BLaER1 (cell line): ENCODE measurements around the gene BORCS5.
A peak's percentile ranks its signal among the peaks of the same experiment; 100 is the strongest.
"Not testable (repeated sequence)": the region's sequence is repeated elsewhere in the genome, so short reads cannot be mapped to it uniquely, and the experiment has no call there.

Experiments
- H3K27ac ChIP-seq: shearing (Covaris generic); formaldehyde crosslinking; 2 replicates; pipeline ENCODE4 v1.8.1; 2022
- H3K27me3 ChIP-seq: shearing (Covaris generic); formaldehyde crosslinking; 2 replicates; pipeline ENCODE4 v1.8.1; 2022
- H3K36me3 ChIP-seq: shearing (Covaris generic); formaldehyde crosslinking; 2 replicates; pipeline ENCODE4 v1.8.1; 2022
- H3K4me1 ChIP-seq: shearing (Covaris generic); formaldehyde crosslinking; 2 replicates; pipeline ENCODE4 v1.8.1; 2022
- H3K4me2 ChIP-seq: shearing (Covaris generic); formaldehyde crosslinking; 2 replicates; pipeline ENCODE4 v1.8.1; 2022
- H3K4me3 ChIP-seq: shearing (Covaris generic); formaldehyde crosslinking; 2 replicates; pipeline ENCODE4 v1.8.1; 2022
- H3K9ac ChIP-seq: shearing (Covaris generic); formaldehyde crosslinking; 2 replicates; pipeline ENCODE4 v1.8.1; 2022
- H3K9me3 ChIP-seq: shearing (Covaris generic); formaldehyde crosslinking; 2 replicates; pipeline ENCODE4 v1.8.1; 2022
- H4K20me1 ChIP-seq: shearing (Covaris generic); formaldehyde crosslinking; 2 replicates; pipeline ENCODE4 v1.8.1; 2022
- Cebpa-rat ChIP-seq: shearing (Covaris generic); IDR thresholded peaks from 2 replicates; pipeline ENCODE4 v1.8.1; 2022

The BORCS5 gene

GRCh38 chr12:12333407-12334366, 23.2 kb upstream of the BORCS5 start:
- H3K4me1 ChIP-seq: peaks cover 30% of the 10 kb centered on the region
- no peak overlapping the region for H3K4me3 ChIP-seq
- no peaks in the 10 kb centered on the region for H3K27me3 ChIP-seq
- no peaks in the 10 kb centered on the region for H3K36me3 ChIP-seq
- TF ChIP-seq Cebpa-rat: no peak
- no peaks in the 10 kb centered on the region for H4K20me1 ChIP-seq
- H3K9ac ChIP-seq: no peak overlapping the region
- no peaks in the 10 kb centered on the region for H3K9me3 ChIP-seq
- H3K27ac ChIP-seq: 0 out of 2 replicates have a peak overlapping the region, but pooled peaks have one; percentile 54
- H3K4me2 ChIP-seq: peak overlapping the region; percentile 60

DNA sequence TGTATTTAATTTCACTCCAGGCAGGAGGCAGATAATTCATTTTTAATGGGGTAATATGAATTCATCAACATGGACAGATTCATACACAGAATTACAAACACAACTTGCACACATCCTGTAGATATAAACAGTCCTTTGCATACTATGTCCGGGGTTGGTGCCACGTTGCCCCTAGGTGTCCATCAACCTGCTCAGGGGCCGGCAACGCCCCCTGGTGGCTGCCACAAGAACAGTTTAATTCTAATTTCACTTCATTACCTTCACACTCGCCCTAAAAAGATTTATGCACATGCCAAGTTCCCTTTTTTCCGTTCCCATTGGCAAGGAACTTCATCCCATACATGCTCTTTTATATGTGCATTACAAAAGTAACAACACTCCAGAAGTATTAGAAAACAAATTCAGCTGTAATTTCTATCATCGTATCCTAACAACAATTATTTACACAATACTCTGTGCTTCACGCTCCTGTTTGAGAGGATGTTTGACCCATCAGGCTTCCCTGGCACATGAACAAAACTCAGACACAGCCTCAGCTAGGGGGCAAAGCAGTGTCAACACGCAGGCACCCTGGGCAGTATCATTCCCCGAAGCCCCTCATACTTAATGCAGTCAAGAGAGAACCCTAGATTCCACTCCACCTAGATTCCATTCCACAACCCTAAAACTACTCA, 22.4 kb upstream of the BORCS5 start:
- Histone ChIP-seq H3K36me3 (no peaks in the 10 kb centered on the region), H3K4me2 (peak overlapping the region; percentile 60)
- no peak for TF ChIP-seq Cebpa-rat

DNA sequence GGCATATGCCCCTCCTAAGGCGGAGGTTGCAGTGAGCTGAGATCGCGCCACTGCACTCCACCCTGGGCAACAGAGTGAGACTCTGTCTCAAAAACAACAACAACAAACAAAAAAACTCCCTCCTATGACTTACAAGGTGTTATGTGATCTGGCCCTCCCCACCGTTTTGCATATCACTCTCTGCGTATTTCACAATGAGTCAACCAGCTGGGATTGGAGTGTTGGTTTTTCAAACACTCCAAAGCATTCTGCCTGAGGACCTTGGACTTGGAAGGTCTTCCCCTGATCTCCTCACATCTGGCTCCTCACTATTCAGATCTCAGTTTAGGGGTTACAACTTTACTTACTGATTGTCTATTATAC, 20.8 kb upstream of the BORCS5 start:
- Histone ChIP-seq H3K4me1 (peaks cover 30% of the 10 kb centered on the region), H3K9ac (no peak overlapping the region), H3K36me3 (no peaks in the 10 kb centered on the region), H4K20me1 (no peaks in the 10 kb centered on the region), H3K27me3 (no peaks in the 10 kb centered on the region), H3K9me3 (no peaks in the 10 kb centered on the region), H3K4me2 (no peak overlapping the region), H3K4me3 (no peak overlapping the region), H3K27ac (no peak overlapping the region)
- no peak for TF ChIP-seq Cebpa-rat

More for the DNA sequence above, 22.4 kb upstream of the BORCS5 start:
- Histone ChIP-seq H3K27me3 (no peaks in the 10 kb centered on the region), H4K20me1 (no peaks in the 10 kb centered on the region), H3K4me3 (no peak overlapping the region), H3K9ac (no peak overlapping the region), H3K4me1 (peaks cover 30% of the 10 kb centered on the region), H3K9me3 (no peaks in the 10 kb centered on the region), H3K27ac (no peak overlapping the region)

GRCh38 chr12:12336511-12336910, 20.4 kb upstream of the BORCS5 start:
- H3K27ac ChIP-seq: no peak overlapping the region
- no peaks in the 10 kb centered on the region for H3K27me3 ChIP-seq
- no peaks in the 10 kb centered on the region for H3K36me3 ChIP-seq
- peaks cover 30% of the 10 kb centered on the region for H3K4me1 ChIP-seq
- no peak overlapping the region for H3K4me3 ChIP-seq
- H3K4me2 ChIP-seq: no peak overlapping the region
- no peaks in the 10 kb centered on the region for H4K20me1 ChIP-seq
- 0 out of 2 replicates have a peak, but pooled peaks cover under 1% of the 10 kb centered on the region for H3K9me3 ChIP-seq
- no peak overlapping the region for H3K9ac ChIP-seq
- no peak for TF ChIP-seq Cebpa-rat

- no peak for TF ChIP-seq Cebpa-rat
- no peak overlapping the region for H3K4me2 ChIP-seq
Observed at GRCh38 chr12:12338527-12339168, 18.2 kb upstream of the BORCS5 start.

GRCh38 chr12:12349711-12350665, 6.9 kb upstream of the BORCS5 start, which contains the start of gene MANSC1:
Gene MANSC1, minus strand, starts transcription at chr12:12350242. Its CDS starts 6,928 bp downstream, at chr12:12343314.
- Histone ChIP-seq H3K27ac (peak within 1 kb of the TSS; percentile 46; the same call in 1 of the 2 replicates), H3K4me1 (peaks cover 16% of the 10 kb centered on the region), H3K4me2 (peak within 1 kb of the TSS; percentile 89), H3K9ac (peak within 1 kb of the TSS; percentile 64; the same call in 1 of the 2 replicates), H4K20me1 (no peaks in the 10 kb centered on the region), H3K4me3 (peak within 1 kb of the TSS; percentile 67), H3K27me3 (no peaks in the 10 kb centered on the region), H3K36me3 (no peaks in the 10 kb centered on the region), H3K9me3 (no peaks in the 10 kb centered on the region)
- no peak for TF ChIP-seq Cebpa-rat

More at GRCh38 chr12:12338527-12339168, 18.2 kb upstream of the BORCS5 start:
- Histone ChIP-seq H4K20me1 (no peaks in the 10 kb centered on the region), H3K4me1 (peaks cover 14% of the 10 kb centered on the region), H3K27me3 (no peaks in the 10 kb centered on the region), H3K4me3 (no peak overlapping the region), H3K27ac (no peak overlapping the region), H3K36me3 (no peaks in the 10 kb centered on the region), H3K9ac (no peak overlapping the region), H3K9me3 (peaks cover 6% of the 10 kb centered on the region)

- no peak overlapping the region for H3K9ac ChIP-seq
- H4K20me1 ChIP-seq: no peaks in the 10 kb centered on the region
- H3K4me1 ChIP-seq: peaks cover 16% of the 10 kb centered on the region
- no peaks in the 10 kb centered on the region for H3K27me3 ChIP-seq
- peak overlapping the region; percentile 89 for H3K4me2 ChIP-seq
- no peak overlapping the region for H3K27ac ChIP-seq
- H3K4me3 ChIP-seq: peak overlapping the region; percentile 67
- no peak for TF ChIP-seq Cebpa-rat
- no peaks in the 10 kb centered on the region for H3K9me3 ChIP-seq
- no peaks in the 10 kb centered on the region for H3K36me3 ChIP-seq
Observed at GRCh38 chr12:12350868-12351463, 5.9 kb upstream of the BORCS5 start.

- not testable (repeated sequence) for H3K4me3 ChIP-seq, H3K27me3 ChIP-seq, H3K27ac ChIP-seq, H4K20me1 ChIP-seq, H3K36me3 ChIP-seq, H3K9me3 ChIP-seq, H3K9ac ChIP-seq
- H3K4me1 ChIP-seq: peaks cover 20% of the 10 kb centered on the region
- peak overlapping the region; percentile 89; the same call in 1 of the 2 replicates for H3K4me2 ChIP-seq
Observed at GRCh38 chr12:12351468-12352185, 5.3 kb upstream of the BORCS5 start.
